ENCODE measurements around the gene IL9.
"Not testable (repeated sequence)": the region's sequence is repeated elsewhere in the genome, so short reads cannot be mapped to it uniquely, and the experiment has no call there.

Gene IL9

GRCh38 chr5:135866016-135866415, 29.6 kb downstream of the IL9 start:
- DNase-seq, result no peak

- no peak for DNase-seq
These were observed 30.9 kb downstream of the IL9 start for GRCh38 chr5:135864503-135865435.

GRCh38 chr5:135862744-135863143, 32.9 kb downstream of the IL9 start:
- DNase-seq, result no peak

- DNase-seq, result no peak
These were observed 33.6 kb downstream of the IL9 start for GRCh38 chr5:135862086-135862485.

GRCh38 chr5:135861641-135862040, 34.0 kb downstream of the IL9 start:
- no peak for DNase-seq

- DNase-seq, result no peak
These were observed 36.0 kb downstream of the IL9 start for GRCh38 chr5:135859641-135860040.

- not testable (repeated sequence) for DNase-seq
These were observed 36.5 kb downstream of the IL9 start for GRCh38 chr5:135859186-135859585.

- DNase-seq, result no peak
These were observed 37.9 kb downstream of the IL9 start for GRCh38 chr5:135857630-135858311.

GRCh38 chr5:135851915-135852845, 43.5 kb downstream of the IL9 start:
- DNase-seq, result no peak

GRCh38 chr5:135851186-135851914, 44.3 kb downstream of the IL9 start:
- DNase-seq, result no peak

- DNase-seq, result no peak
These were observed 45.0 kb downstream of the IL9 start for GRCh38 chr5:135850671-135851070.

GRCh38 chr5:135850231-135850630, 45.4 kb downstream of the IL9 start:
- no peak for DNase-seq

GRCh38 chr5:135847976-135848375, 47.7 kb downstream of the IL9 start:
- DNase-seq, result no peak

GRCh38 chr5:135846311-135846710, 49.3 kb downstream of the IL9 start:
- no peak for DNase-seq

- no peak for DNase-seq
These were observed 51.9 kb downstream of the IL9 start for GRCh38 chr5:135843571-135844337.

- DNase-seq, result no peak
These were observed 52.9 kb downstream of the IL9 start for GRCh38 chr5:135842737-135843136.
